ENCODE measurements around the gene BRIP1.
"Not testable (repeated sequence)": the region's sequence is repeated elsewhere in the genome, so short reads cannot be mapped to it uniquely, and the experiment has no call there.

- not testable (repeated sequence) for TF ChIP-seq CTCF (IDR thresholded peaks at IDR 0.05); ATF1 (CRISPR knock-in tag; IDR thresholded peaks at IDR 0.05); ZBTB21 (CRISPR knock-in tag; IDR thresholded peaks at IDR 0.05; ENCODE audit: borderline replicate concordance); ZNF317 (CRISPR knock-in tag; IDR thresholded peaks at IDR 0.05; ENCODE audit: borderline replicate concordance, low read depth); ATF3 (CRISPR knock-in tag; conservative IDR thresholded peaks at IDR 0.05); TEAD4 (CRISPR knock-in tag; IDR thresholded peaks at IDR 0.05); ZNF532 (CRISPR knock-in tag; IDR thresholded peaks at IDR 0.05; ENCODE audit: borderline replicate concordance); RELA (CRISPR knock-in tag; IDR thresholded peaks at IDR 0.05; ENCODE audit: borderline replicate concordance); ELF4 (CRISPR knock-in tag; IDR thresholded peaks at IDR 0.05; ENCODE audit: low read depth); SMAD3 (CRISPR knock-in tag; IDR thresholded peaks at IDR 0.05; ENCODE audit: borderline replicate concordance); MXD4 (CRISPR knock-in tag; IDR thresholded peaks at IDR 0.05; ENCODE audit: borderline replicate concordance)
- TF ChIP-seq, protein P1, sequence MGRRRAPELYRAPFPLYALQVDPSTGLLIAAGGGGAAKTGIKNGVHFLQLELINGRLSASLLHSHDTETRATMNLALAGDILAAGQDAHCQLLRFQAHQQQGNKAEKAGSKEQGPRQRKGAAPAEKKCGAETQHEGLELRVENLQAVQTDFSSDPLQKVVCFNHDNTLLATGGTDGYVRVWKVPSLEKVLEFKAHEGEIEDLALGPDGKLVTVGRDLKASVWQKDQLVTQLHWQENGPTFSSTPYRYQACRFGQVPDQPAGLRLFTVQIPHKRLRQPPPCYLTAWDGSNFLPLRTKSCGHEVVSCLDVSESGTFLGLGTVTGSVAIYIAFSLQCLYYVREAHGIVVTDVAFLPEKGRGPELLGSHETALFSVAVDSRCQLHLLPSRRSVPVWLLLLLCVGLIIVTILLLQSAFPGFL (CRISPR knock-in tag; IDR thresholded peaks at IDR 0.05; ENCODE audit: borderline replicate concordance) = not testable (repeated sequence)
- TF ChIP-seq, protein P2, sequence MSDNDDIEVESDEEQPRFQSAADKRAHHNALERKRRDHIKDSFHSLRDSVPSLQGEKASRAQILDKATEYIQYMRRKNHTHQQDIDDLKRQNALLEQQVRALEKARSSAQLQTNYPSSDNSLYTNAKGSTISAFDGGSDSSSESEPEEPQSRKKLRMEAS (CRISPR knock-in tag; IDR thresholded peaks at IDR 0.05) = not testable (repeated sequence)
Observed at GRCh38 chr17:61894310-61894709, 31.0 kb upstream of the BRIP1 start.
